ENCODE data around the gene ZDHHC3.

The ZDHHC3 gene

DNA sequence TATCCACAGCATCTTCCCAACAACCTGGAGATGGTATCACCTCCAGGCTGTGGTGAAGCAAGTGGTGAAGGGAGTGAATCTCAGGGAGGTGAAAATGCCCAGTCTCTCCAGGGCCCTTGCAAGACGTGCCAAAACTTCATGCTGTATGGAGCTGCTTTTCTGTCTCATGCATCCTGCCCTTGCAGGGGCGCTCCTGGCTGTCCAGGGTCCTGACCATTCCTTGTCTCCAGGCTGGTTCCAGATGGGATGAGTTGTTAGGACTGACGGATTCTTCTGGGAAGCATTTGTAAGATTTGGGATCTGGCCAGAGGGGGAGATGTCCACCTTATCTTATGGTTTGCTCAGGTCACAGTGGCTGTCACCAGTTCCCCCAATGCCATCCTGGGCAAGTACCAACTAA is 85.7 kb downstream of the ZDHHC3 start:
- no peak for DNase-seq

DNA sequence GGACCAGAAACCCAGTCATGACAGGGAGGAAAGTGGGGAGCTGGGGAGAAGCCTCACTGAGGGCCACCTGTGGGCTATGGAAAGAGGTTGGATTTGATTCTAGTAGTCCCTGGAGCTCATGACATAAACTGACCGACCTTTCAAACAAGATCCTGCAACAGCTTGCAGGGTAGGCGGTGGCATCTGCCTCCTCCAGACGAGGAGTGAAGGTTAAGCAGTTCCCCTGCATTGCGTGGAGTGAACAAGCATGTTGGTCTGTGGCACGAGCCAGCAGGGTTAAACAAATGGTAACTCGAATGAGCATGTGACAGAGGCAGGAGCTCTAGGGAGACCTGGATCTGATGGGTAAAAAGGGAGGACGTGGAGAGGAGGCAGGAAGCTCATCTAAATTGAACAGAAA is 88.9 kb downstream of the ZDHHC3 start:
- no peak for DNase-seq

DNA sequence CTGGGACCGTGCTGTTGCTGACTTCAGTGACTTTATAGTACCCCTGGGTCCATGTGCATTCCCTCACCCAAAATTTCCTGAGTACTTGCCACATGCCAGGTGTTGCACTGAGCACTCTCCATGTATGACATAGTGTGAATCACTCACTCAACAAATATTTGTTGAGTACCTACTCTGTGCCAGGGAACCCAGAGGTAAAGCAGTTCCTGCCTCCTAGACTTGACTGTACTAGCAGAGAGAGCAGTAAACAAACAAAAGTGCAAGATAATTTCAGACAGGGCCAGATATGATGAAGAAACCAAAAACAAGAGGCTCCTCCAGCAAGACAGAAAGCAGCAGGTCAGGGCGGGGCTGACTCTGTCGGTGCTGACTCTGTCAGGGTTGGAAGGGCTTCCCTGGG is 89.4 kb downstream of the ZDHHC3 start:
- DNase-seq = no peak

DNA sequence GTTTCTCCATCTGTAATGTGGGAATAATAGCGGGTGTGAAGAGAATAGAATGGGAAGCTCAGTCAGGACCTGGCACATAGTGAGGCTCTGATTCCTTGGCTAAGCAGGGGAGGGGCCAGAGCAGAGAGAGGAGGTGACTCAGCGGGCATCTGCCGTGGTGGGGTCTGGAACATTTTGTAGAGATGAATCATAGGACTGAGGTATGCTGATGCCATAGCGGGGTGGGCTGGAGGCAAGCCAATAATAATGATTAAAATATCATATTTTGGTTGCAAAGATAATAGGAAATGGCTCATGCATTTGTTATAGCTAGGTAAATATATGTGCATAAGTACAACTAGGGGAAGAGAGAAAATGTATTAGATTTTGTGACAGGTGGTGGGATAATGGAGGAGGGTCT is 90.4 kb downstream of the ZDHHC3 start:
- DNase-seq = no peak

DNA sequence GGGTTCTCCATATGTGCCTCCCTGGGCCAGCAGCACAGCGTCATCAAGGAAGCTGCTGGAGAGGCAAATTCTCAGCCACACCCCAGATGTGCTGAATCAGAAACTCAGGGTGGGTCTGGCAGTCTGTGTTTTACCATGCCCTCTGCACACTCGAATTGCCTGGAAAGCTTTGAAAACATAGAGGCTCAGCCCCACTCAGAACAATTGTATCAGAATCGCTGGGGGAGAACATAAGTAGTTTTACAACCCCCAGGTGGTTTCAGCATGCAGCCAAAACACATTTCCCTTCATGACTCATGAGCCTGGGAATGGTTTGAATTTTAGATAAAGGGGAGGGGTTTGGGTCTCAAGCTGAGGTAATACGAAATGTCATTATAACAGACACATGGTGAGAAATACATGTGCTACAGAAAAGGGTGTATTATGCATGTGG is 92.0 kb downstream of the ZDHHC3 start:
- DNase-seq = no peak

DNA sequence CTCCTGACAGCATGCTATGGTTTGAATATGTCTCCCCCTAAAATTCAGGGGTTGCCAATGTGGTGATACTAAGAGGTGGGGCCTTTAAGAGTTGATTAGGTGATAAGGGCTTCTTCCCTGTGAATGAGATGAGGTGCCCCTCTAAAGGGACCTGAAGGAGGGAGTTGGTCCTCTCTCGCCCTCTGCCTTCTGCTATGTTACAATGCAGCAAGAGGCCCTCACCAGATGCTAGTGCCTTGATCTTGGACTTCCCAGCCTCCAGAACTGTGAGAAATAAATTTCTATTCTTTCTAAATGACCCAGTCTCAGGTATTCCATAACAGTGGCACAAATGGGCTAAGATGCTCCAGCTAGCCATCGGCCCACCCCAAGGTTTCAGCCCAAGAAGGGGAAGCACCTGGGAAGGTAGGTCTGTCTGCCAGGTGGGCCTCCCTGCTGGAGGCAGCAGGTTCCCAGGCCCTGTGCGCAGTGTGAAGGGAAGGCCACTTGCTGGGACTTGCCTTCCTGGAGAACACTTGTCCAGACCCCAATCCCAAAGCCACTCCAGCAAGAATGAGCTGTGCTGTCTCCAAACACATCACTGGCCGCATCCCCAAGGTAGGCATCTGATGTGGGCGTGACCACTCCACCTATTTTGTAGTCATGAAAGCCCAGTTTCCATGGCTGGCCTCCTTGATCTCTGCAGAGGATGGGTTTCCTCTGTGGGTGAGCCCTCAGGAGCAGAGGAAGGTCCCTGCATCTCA is 92.6 kb downstream of the ZDHHC3 start:
- no peak for DNase-seq

DNA sequence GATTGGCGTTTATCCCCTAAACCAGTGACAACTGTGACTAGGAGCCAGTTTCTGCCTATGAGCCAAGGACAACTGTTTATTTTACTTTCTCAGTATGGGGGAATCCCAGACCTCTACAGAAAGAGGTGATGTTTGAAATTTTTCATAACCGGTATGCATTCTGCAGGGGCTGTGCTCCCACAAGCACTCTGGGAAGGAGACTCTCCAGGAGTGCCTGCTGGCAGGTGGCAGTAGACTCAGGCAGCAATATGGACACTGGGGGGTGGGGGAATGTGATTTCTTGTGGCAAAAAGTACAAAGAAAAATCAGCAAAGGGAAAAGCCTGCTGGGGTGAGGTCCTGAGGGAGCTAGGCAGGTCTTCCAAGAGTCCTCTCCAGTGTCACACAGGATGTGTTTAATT is 95.7 kb downstream of the ZDHHC3 start:
- DNase-seq = no peak

DNA sequence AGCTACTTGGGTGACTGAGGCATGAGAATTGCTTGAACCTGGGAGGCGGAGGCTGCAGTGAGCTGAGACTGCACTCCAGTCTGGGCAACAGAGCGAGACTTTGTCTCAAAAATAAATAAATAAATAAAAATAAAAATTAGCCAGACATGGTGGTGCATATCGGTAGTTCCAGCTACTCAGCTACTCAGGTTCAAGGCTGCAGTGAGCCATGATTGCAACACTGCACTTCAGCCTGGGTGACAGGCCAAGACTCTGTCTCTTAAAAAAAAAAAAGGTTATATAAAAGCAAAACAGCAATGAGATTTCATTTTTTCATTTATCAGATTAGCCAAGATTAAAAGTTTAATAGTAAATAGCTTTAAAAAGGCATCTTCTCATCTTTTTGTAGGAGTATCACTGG is 98.6 kb downstream of the ZDHHC3 start:
- DNase-seq = no peak

DNA sequence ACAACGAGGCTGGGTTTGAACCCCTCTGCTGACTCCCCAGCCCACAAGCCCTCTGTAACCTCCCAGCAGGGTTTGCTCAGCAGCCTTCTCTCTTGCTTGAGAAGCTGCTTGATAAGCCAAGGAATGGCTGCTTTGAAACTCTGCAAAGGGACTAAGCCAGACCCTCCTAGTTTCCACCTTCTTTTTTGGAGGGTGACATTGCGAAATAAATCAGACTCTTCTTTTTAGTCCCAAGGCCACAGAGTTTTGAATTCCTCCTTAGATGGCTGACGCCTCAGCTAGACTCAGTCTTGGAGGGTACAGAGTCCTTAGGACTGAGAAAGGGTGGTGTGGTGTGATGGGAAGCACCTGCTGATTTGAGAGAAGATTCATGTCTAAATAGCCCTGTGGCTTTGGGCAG is 100.4 kb downstream of the ZDHHC3 start:
- DNase-seq = no peak

Measured in NCI-H2107 (cell line).